NCI-H226 (cell line): ENCODE results near the gene PCDH1.
"Not testable (repeated sequence)": the region's sequence is repeated elsewhere in the genome, so short reads cannot be mapped to it uniquely, and the experiment has no call there.

Experiments used
- DNase-seq: peaks from one replicate; pipeline ENCODE4 v3.0.0-alpha.2; 2015

The PCDH1 gene

GRCh38 chr5:141878186-141878710 is at the start of gene PCDH1:
PCDH1 (minus strand) TSS chr5:141878410; CDS start chr5:141878262, 148 bp downstream.
- no peak for DNase-seq

- DNase-seq = no peak
These were observed 48.2 kb upstream of the PCDH1 start for GRCh38 chr5:141926434-141926833.

GRCh38 chr5:141923448-141924313 is 45.5 kb upstream of the PCDH1 start, which contains the start of gene DELE1:
DELE1 (plus strand) TSS chr5:141923871; CDS start chr5:141923942, 71 bp downstream.
- peak; percentile 92 for DNase-seq

- not testable (repeated sequence) for DNase-seq
These were observed 44.7 kb upstream of the PCDH1 start for GRCh38 chr5:141922827-141923447.

GRCh38 chr5:141920771-141921170 is 42.6 kb upstream of the PCDH1 start:
- DNase-seq = no peak

- DNase-seq = no peak
These were observed 41.3 kb upstream of the PCDH1 start for GRCh38 chr5:141919218-141920119.

- DNase-seq = no peak
These were observed 39.5 kb upstream of the PCDH1 start for GRCh38 chr5:141917760-141918159.

GRCh38 chr5:141916522-141916921 is 38.3 kb upstream of the PCDH1 start:
- no peak for DNase-seq

GRCh38 chr5:141915881-141916336 is 37.7 kb upstream of the PCDH1 start:
- no peak for DNase-seq

GRCh38 chr5:141914797-141915196 is 36.6 kb upstream of the PCDH1 start:
- no peak for DNase-seq

- no peak for DNase-seq
These were observed 36.1 kb upstream of the PCDH1 start for GRCh38 chr5:141914199-141914743.

GRCh38 chr5:141913560-141914198 is 35.5 kb upstream of the PCDH1 start:
- no peak for DNase-seq

GRCh38 chr5:141910271-141910673 is 32.1 kb upstream of the PCDH1 start:
- peak; percentile 71 for DNase-seq

GRCh38 chr5:141909212-141909611 is 31.0 kb upstream of the PCDH1 start:
- no peak for DNase-seq

- peak; percentile 38 for DNase-seq
These were observed 30.6 kb upstream of the PCDH1 start for GRCh38 chr5:141908796-141909195.

- no peak for DNase-seq
These were observed 28.8 kb upstream of the PCDH1 start for GRCh38 chr5:141906972-141907371.

GRCh38 chr5:141906517-141906916 is 28.3 kb upstream of the PCDH1 start:
- no peak for DNase-seq

GRCh38 chr5:141904551-141904950 is 26.3 kb upstream of the PCDH1 start:
- no peak for DNase-seq

- DNase-seq = no peak
These were observed 25.1 kb upstream of the PCDH1 start for GRCh38 chr5:141903261-141903660.

GRCh38 chr5:141902015-141902814 is 24.0 kb upstream of the PCDH1 start:
- peak; percentile 13 for DNase-seq

GRCh38 chr5:141898448-141899049 is 20.3 kb upstream of the PCDH1 start:
- DNase-seq = no peak
